ENCODE data around the gene SKAP1.

The SKAP1 gene

DNA sequence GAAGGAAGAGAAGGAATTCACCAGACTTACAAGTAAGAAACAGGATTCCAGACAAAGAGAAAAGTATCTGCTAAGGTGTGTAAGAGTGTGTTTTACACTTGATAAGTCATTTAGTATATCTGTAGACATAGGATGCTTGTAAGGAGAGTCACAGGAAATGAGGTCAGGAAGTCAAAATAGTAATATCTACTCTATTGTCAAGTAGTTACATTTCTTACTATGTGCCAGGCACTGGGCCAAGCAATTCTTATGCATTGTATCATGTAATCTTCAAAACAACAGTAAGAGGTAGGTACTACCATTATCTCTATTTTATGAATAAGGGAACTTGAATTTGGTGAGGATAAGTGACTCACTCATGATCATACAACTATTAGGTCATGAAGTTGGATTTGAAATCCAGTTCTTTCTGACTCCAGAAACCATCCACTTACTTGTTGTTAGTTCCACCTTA is 193.3 kb downstream of the SKAP1 start:
- DNase-seq (ENCODE audit: low read depth in 1 of 2, low spot score in 1 of 2), result no peak
- H3K4me3 ChIP-seq (replicated peaks; ENCODE audit: insufficient read depth, low read length), result no peak overlapping the region

DNA sequence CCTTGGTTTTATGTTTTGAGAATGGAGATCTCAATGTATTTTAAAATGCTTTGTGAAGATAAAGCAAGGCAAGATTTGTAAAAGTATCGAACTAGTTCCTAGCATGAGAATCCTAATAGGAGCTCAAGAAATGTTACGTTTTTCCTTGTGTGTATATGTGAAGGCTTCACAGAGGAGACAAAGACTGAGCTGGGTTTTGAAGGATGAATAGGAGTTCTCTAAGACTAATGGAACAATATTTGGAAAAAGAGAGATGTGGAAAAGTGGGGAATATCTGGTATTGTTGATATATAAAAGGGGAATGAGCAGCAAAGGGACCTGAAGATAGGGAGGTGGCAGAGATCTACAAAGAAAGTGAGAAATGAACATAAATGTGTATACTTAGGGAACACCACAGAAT is 195.1 kb downstream of the SKAP1 start:
- no peak for DNase-seq (ENCODE audit: low read depth in 1 of 2, low spot score in 1 of 2)
- no peak overlapping the region for H3K4me3 ChIP-seq (replicated peaks; ENCODE audit: insufficient read depth, low read length)
- H3K27ac ChIP-seq (replicated peaks), result no peak overlapping the region
- peaks cover 12% of the 10 kb centered on the region for H3K27me3 ChIP-seq (ENCODE audit: insufficient read depth, poor library complexity, severe bottlenecking)
- TF ChIP-seq SPI1 (IDR thresholded peaks at IDR 0.05; ENCODE audit: borderline replicate concordance, low read depth) (no peak), GABPA (IDR thresholded peaks at IDR 0.05; ENCODE audit: low read depth) (no peak), POLR2AphosphoS5 (IDR thresholded peaks at IDR 0.05; ENCODE audit: low read depth) (no peak)
- TF ChIP-seq, protein P1, sequence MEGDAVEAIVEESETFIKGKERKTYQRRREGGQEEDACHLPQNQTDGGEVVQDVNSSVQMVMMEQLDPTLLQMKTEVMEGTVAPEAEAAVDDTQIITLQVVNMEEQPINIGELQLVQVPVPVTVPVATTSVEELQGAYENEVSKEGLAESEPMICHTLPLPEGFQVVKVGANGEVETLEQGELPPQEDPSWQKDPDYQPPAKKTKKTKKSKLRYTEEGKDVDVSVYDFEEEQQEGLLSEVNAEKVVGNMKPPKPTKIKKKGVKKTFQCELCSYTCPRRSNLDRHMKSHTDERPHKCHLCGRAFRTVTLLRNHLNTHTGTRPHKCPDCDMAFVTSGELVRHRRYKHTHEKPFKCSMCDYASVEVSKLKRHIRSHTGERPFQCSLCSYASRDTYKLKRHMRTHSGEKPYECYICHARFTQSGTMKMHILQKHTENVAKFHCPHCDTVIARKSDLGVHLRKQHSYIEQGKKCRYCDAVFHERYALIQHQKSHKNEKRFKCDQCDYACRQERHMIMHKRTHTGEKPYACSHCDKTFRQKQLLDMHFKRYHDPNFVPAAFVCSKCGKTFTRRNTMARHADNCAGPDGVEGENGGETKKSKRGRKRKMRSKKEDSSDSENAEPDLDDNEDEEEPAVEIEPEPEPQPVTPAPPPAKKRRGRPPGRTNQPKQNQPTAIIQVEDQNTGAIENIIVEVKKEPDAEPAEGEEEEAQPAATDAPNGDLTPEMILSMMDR (IDR thresholded peaks at IDR 0.05; ENCODE audit: insufficient read depth, low read length), result no peak
- TF ChIP-seq, protein P2, sequence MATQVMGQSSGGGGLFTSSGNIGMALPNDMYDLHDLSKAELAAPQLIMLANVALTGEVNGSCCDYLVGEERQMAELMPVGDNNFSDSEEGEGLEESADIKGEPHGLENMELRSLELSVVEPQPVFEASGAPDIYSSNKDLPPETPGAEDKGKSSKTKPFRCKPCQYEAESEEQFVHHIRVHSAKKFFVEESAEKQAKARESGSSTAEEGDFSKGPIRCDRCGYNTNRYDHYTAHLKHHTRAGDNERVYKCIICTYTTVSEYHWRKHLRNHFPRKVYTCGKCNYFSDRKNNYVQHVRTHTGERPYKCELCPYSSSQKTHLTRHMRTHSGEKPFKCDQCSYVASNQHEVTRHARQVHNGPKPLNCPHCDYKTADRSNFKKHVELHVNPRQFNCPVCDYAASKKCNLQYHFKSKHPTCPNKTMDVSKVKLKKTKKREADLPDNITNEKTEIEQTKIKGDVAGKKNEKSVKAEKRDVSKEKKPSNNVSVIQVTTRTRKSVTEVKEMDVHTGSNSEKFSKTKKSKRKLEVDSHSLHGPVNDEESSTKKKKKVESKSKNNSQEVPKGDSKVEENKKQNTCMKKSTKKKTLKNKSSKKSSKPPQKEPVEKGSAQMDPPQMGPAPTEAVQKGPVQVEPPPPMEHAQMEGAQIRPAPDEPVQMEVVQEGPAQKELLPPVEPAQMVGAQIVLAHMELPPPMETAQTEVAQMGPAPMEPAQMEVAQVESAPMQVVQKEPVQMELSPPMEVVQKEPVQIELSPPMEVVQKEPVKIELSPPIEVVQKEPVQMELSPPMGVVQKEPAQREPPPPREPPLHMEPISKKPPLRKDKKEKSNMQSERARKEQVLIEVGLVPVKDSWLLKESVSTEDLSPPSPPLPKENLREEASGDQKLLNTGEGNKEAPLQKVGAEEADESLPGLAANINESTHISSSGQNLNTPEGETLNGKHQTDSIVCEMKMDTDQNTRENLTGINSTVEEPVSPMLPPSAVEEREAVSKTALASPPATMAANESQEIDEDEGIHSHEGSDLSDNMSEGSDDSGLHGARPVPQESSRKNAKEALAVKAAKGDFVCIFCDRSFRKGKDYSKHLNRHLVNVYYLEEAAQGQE (IDR thresholded peaks at IDR 0.05; ENCODE audit: insufficient replicate concordance, low read depth), result no peak

More for the DNA sequence above, 193.3 kb downstream of the SKAP1 start:
- TF ChIP-seq POLR2AphosphoS5 (IDR thresholded peaks at IDR 0.05; ENCODE audit: low read depth), result no peak
- TF ChIP-seq, protein P2 (IDR thresholded peaks at IDR 0.05; ENCODE audit: insufficient replicate concordance, low read depth), result no peak
- no peak for TF ChIP-seq GABPA (IDR thresholded peaks at IDR 0.05; ENCODE audit: low read depth)
- TF ChIP-seq, protein P1 (IDR thresholded peaks at IDR 0.05; ENCODE audit: insufficient read depth, low read length), result no peak
- TF ChIP-seq SPI1 (IDR thresholded peaks at IDR 0.05; ENCODE audit: borderline replicate concordance, low read depth), result no peak
- Histone ChIP-seq H3K27ac (replicated peaks) (no peak overlapping the region), H3K27me3 (ENCODE audit: insufficient read depth, poor library complexity, severe bottlenecking) (peaks cover 12% of the 10 kb centered on the region)

DNA sequence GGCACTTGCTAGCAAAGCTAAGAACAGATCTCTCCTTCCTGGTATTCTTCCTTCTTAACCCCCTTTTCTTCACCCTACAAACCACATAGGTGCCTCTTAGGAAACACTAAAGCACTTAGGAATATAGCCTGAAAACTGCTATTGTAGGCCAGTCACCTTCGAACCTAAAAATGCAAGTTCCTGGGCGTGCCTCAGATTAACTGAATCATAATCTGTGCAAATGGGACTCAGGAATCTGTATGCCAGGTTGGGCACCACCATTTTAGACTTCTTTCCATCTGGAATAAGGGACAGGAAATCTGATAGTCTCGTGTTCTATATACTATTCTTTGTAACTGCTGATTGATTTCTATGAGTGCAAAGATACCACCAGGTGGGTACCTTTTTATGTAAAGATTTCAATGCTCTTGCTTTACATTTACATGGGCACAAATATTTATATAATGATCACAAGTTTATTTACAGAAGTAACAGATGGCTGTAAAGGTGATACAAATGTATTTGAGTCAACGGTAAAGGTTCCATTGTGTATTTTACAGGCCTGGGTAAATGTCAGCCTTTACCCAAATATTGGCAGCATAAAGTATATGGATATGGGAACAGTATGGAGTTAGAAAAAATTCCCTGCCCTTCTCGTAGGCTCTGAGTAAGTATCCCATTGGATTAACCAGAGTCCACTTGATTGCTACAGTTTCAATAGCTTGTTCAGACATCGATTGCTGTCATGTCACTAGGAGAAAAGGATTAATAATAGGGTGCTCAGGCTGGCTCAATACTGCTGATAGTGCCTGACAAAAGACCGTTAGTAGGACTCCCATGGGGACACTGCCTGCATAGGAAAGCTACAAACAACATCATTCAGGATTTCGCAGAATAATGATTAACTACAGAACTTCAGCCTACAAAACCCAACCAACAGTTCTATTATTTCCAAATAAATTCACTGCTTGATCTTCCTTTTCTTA is 197.7 kb downstream of the SKAP1 start:
- no peak for DNase-seq (ENCODE audit: low read depth in 1 of 2, low spot score in 1 of 2)
- TF ChIP-seq, protein P1 (IDR thresholded peaks at IDR 0.05; ENCODE audit: insufficient read depth, low read length), result no peak
- TF ChIP-seq SPI1 (IDR thresholded peaks at IDR 0.05; ENCODE audit: borderline replicate concordance, low read depth) (no peak), POLR2AphosphoS5 (IDR thresholded peaks at IDR 0.05; ENCODE audit: low read depth) (no peak), GABPA (IDR thresholded peaks at IDR 0.05; ENCODE audit: low read depth) (no peak)
- TF ChIP-seq, protein P2 (IDR thresholded peaks at IDR 0.05; ENCODE audit: insufficient replicate concordance, low read depth), result no peak
- Histone ChIP-seq H3K27me3 (ENCODE audit: insufficient read depth, poor library complexity, severe bottlenecking) (peaks cover 19% of the 10 kb centered on the region), H3K4me3 (replicated peaks; ENCODE audit: insufficient read depth, low read length) (no peak overlapping the region), H3K27ac (replicated peaks) (no peak overlapping the region)

Measured in HL-60 (cell line).